Stimulated activated CD8-positive, alpha-beta memory T cell treated with anti-CD3 and anti-CD28 coated beads, Interleukin-4, amount 100 ng/mL, for 48 hours (primary cell): ENCODE data around the gene MR1.
A peak's percentile ranks its signal among the peaks of the same experiment; 100 is the strongest.

Experiments
- DNase-seq: peaks from one replicate; pipeline ENCODE4 v3.0.0-alpha.2; 2020

The MR1 gene

DNA sequence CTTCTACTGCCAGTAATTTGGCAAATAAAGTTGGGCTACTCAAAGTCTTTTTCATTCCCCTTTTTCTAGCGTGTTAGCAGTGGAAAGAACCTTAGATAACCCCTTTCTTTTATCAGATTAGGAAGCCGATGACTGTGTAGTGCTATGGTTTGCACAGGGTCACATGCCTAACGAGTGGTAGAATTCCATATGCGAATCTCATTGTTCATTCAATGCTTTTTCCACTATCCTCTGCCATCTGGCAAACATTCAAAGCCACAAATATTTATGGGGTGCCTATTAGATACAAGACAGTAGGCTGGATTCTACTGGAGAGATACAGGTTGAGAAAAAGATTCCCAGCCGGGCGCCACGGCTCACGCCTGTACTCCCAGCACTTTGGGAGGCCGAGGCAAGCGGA, 39.9 kb downstream of the MR1 start:
- DNase-seq: no peak

DNA sequence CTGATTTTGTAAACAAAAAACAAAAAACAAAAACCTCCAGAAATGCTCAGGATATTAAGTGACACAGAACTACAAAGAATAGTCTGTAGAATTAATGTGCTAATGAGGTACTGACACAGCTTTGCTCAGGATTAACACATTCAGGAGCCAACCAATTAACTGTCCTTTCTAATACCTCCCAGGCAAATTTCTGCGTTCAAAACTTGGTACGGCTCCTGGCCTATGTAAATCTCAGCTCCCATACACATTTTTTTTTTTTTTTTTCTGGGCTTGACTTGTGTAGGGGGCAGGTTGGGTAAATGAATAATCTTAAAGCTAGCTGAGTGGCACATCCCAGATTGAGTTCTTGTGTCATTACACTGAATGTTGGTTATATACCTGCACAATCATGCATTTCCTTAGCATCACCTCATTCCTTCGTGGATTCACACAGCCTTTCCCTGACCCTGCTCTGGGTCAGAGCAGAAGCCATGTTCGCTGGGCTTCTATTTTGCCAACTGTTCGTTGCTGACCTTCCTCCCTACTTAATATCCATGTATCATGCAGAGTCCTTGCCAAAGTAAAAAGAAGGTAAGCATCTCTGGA, 42.1 kb downstream of the MR1 start:
- no peak for DNase-seq

DNA sequence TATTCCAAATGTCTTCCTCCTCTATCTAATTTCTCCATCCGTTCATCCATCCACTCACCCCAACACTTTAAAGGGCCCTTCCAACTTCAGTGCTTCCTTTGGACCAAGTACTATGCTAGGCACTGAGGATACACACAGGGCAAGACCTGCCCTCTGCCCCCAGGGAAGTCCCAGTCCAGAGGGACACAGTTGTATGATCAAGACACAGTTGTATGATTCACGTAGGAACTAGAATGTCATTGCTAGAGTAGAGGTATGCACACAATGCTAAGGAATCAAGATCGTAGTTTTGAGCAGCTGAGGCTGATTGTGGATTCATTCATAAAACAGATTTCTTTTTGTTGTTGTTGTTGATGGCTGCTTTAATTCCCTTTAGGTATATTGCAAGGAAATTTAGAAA, 43.1 kb downstream of the MR1 start:
- DNase-seq: no peak

DNA sequence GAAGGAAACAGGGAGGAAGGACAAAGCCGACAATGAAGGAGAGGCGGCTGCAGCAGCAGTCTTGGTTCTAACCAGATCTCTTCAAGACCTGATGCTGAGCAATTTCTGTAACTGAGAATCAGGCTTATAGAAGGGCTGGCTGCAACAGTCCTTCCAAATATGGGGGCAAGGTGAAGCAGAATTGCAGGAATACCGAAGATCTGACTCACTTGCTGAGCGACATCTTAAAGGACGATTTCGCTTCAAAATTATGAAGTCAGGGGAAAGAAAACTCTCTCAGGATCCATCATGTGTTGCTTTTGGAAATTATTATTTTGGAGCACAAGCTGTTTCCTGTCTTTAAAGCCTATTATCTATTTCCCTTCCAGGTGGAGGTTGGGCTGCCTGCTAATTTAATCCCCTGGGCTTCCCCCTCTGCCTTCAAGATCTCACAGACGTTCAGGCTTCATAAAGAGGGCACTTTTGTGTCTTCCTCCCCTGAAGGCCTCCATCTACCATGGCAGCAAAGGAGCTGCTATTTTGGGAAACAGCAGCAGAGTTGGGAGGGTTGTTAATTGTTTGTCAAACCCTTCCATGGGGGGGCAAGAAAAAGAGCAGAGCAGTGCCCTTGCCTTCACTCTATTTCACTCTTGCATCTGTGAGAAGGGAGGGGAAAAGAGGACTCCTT, 43.9 kb downstream of the MR1 start:
- DNase-seq: no peak

DNA sequence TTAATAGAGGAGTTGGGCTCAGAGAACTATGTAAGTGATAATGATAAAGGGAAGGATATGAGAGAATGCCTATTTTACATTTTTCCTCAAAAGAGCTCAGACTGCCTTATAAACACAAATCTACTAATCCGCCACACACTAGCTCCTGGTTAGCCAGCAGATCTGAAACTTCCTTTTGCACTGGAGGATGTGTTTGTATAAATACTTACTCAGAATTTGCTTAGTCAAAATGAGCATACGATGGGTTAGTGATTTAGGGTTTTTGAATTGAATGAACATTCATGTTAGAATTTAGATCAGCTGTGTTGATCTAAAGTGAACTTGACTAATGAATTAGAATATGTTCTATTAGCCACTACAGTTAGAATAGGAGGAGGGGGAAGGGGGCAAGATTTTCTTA, 45.6 kb downstream of the MR1 start:
- no peak for DNase-seq

DNA sequence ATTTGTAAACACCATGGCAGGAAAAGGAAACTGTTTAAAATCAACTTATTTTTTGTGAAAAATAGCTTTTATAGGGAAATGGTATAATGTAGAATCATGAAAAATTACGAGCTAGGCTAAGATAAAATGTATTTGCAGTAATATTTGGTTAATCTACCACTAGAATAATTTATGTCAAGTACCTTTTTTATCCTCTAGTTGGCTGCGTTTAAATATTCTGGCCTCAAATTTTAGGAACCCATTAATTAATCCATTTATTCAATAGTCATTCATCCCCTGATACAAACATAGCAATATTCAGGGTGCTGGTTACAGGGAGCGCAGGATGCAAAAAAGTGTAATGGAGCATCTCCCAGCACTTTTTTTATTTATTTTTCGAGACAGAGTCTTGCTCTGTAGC, 46.1 kb downstream of the MR1 start:
- no peak for DNase-seq

DNA sequence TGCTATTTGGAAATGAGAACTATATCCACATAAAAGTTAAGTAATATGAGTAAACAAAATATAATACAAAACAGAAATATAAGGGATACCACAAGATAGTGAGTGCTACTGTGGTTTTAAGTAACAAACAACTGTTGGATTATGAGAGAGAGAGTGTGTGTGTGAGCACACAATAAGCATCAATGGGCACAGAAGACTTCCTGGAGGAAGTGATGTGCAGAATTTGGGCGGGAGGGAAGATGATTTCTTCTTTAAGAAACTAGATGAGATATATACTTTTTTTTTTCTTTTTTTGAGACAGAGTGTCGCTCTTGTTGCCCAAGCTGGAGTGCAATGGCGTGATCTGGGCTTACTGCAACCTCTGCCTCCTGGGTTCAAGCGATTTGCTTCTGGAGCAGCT, 46.8 kb downstream of the MR1 start:
- DNase-seq: no peak

DNA sequence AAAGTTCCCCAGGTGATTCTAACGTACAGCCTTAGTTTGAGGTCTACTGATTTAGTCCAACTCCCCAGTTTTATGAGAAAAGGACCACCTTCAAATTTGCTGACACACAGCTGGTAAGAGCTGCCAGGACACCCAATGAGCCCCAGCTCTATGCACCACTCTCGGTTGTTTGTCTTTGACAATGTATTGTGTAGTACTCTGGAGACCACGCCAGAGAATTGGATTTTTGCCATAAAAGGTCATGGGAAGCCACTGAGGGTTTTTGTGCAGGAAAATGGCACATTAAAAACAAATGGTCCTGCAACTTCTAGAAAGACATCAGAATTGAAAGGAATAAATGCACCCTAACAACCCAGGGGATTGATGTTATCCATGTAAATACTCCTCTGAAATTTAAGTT, 47.6 kb downstream of the MR1 start:
- no peak for DNase-seq

DNA sequence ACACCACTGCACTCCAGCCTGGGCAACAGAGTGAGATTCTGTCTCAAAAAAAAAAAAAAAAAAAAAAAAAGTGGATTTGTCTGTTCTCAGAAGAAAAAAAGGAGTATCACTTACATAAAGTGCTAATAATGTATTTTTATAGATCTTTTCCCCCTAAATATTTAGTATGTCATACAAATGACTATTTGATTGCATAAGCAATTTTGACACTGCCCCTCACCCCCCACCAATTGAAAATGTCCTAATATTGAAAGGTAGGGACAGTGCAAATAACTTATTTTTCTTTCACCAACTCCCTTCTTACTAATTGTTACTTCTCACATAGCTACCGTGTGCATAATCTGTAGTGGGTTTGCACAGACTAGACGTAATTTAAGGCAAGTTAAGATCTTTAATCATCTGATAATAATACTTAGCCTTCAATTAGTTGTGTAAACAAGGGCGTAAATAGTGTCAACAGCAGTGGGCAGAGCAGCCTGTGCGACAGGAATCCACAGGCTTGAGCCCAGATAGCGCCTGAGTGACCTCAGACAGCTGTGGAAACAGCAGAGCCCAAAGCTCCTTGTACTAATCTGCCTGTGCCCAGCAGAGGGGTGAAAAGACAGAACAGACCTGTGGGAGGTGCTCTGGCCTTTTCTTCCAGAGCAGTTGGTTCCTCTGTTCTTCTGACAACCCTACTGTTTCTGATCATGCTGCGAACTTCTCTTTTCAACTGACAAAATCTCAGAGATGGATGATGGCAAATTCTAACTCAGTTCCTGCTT, 50.2 kb downstream of the MR1 start:
- DNase-seq: peak; percentile 52

DNA sequence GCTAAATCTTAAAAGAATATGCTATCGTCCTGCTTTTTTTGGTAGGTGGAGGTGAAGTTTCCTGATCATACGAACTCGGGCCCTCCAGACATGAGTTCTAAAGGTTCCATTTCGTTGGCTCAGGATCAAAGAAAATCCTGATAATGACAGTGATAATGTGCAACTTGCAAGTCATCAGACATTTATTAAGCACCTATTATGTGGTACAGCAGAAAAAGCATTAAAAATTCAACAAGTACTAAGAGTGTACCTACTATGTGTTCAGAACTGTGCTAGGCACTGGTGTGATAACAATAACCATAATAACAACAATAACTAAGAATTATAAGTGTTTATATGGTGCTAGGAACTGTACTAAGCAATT, 50.8 kb downstream of the MR1 start:
- DNase-seq: no peak

DNA sequence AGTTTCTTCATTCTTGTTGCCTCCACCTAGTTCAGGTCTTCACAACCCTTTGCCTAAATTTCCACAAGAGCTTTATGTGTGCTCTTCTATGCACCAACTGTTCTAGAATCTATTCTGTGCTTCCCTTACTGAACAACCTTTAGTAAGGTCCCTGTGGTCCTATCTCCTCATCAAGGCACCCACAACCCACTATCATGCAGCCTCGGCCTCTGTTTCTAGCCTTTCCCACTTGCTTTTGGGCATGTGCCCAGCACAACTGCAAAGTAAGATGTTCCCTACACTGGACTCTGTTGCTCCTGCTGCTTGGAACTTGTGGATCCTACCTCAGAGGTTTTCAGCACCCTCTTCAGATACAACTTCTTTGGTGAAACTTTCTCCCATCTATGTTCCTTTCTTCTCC, 52.3 kb downstream of the MR1 start:
- no peak for DNase-seq

DNA sequence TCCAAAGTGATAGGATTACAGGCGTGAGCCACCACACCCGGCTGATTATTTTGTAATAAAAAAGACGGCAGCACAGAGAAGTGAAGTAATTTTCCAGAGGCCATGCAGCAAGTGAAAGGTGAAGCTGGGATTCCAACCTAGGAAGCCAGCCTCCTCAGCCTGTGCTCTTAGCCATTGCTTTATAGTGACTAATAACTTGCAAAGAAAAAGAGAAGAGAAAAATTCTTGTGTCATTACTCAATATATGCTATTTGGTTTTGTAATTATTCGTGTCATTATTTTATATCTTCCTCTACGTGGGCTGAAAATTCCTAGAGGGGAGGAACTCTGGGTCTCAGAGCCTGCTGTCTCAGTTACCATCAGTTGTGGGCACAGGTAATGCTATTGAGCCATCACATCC, 53.1 kb downstream of the MR1 start:
- no peak for DNase-seq

DNA sequence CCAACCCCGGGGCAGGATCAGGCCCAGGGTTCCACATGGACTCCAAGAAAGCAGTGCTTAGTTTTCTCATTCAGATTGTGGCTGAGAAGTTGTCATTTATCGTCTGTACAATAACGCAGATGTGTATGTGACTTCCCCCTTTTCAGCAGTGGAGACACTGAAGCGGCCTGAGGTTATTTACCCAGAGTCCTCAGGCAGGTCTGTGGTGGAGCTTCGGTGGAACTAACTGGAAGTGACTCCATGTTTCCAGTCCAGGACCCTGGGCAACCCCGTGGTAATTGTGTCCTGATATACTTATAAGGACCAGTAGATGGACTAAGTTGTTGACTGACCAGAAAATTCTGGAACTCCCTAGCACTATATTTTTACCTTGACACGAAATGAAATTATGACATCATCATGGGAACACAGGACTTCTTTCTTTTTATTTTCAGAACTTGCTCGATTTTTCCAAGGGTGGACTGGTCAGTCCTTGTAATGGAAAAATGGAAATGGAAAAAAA, 53.7 kb downstream of the MR1 start:
- DNase-seq: peak; percentile 46

DNA sequence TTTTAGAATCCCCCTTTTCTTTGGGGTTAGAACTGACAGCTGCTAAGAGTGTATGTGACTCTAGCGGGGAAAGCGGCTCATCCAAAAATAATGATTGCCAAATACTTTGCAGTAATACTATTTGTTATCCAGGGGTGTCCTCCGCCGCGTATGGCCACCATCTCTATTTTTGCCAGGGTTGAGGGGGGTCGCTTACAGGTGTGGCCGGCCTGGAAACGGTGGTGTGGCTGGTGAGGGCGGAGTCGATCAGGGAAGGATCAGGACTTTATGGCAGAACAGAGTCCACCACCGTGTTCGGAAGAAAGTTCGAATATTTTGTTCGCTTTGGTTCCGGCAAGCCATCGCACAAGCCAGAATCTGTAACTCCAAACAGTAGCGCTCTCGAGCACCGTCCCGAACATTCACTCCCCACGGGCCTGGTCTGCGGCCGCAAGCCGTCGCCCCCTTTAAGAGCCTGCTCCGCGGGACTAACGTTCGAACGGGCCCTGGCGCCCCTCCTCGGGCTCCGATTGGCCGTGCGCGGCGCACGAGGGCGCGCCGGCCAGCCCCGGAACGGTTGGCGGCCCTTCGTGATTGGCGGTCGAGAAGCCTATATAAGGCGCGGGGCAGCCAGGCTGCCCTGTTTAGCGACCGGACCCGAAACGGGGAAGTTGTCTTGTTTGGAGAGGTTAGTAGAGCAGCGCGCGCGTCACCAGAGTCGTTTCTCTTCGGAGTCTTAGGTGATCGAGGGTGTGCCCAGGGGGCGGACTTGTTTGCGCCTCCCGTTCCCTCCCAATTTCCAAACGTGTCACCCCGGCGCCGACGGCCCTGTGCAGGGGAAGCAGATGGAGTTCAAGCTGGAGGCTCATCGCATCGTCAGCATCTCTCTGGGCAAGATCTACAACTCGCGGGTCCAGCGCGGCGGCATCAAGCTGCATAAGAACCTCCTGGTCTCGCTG, 54.6 kb downstream of the MR1 start, which contains the start of gene IER5:
IER5 (plus strand) TSS at position 622 of the 938 bp plus-strand sequence; CDS start at position 825, 203 bp downstream.
- DNase-seq: peak; percentile 97

DNA sequence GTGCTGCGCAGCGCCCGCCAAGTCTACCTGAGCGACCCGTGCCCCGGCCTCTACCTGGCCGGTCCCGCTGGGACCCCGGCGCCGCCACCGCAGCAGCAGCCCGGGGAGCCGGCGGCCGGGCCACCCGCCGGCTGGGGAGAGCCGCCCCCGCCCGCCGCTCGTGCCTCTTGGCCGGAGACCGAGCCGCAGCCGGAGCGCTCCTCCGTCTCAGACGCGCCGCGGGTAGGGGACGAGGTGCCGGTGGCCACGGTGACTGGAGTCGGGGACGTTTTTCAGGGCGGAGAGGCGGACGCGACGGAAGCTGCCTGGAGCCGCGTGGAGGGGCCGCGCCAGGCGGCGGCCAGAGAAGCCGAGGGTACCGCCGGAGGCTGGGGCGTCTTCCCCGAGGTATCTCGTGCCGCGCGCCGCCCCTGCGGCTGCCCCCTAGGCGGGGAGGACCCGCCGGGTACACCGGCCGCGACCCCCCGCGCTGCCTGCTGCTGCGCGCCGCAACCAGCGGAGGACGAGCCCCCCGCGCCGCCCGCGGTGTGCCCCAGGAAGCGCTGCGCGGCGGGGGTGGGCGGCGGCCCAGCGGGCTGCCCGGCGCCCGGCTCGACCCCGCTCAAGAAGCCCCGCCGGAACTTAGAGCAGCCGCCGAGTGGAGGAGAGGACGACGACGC, 55.4 kb downstream of the MR1 start:
- DNase-seq: peak; percentile 47

DNA sequence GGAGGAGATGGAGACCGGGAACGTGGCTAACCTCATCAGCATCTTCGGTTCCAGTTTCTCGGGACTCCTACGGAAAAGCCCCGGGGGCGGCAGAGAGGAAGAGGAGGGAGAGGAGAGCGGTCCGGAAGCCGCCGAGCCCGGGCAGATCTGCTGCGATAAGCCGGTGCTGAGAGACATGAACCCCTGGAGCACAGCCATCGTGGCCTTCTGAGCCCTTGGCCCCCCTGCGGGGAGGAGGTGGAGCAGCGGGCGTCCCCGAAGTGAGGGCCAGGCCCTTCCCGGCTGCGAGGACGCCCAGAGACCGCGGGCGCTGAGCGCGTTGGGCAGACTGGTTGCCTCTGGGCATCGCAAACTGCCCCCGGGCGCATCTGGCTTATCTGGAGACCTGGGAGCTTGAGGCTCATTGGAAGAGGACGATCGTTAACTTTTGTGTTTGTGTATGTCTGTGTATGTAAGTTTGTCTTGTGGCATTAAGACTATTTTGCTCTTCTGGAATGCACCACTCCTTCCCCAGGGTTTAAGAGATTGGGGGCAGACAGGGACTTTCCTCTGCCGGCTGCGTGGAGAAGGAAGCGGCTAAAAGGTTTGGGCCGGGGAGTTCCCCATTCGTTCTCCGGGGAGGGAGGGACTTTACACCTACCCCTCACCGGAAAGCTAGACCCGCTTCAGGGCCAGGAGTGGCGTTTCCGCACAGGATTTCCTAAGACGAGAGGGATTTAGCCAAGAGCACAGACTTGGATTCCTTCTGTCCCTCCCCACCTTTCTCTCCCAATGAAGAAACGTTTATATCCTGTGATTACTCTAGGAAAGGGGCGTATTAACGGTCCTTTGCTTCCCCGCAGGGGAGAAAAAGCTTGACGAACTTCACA, 56.1 kb downstream of the MR1 start:
- DNase-seq: peak; percentile 82

DNA sequence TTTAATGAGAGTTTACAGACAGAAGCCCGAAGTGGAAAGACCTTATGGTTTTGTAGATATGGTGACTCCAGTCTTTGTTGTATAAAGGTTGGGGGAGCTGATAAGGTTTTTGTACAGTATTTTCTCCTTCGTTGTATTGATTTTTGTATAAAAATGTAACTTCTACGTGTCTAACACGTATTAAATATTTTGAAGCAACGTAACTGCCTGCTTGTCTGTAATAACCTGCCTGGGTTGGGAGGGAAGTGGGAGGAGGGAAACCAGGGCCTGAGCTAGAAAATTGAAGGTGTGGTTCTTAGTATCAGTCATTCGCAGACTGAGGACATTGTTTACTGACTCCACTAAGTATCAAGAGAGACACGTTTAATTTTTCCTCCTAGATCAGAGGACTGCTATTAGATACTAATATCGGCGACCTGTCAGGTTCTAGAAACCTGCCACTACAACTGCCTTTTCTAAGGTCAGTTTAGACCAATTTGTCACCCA, 56.9 kb downstream of the MR1 start:
- peak; percentile 53 for DNase-seq

DNA sequence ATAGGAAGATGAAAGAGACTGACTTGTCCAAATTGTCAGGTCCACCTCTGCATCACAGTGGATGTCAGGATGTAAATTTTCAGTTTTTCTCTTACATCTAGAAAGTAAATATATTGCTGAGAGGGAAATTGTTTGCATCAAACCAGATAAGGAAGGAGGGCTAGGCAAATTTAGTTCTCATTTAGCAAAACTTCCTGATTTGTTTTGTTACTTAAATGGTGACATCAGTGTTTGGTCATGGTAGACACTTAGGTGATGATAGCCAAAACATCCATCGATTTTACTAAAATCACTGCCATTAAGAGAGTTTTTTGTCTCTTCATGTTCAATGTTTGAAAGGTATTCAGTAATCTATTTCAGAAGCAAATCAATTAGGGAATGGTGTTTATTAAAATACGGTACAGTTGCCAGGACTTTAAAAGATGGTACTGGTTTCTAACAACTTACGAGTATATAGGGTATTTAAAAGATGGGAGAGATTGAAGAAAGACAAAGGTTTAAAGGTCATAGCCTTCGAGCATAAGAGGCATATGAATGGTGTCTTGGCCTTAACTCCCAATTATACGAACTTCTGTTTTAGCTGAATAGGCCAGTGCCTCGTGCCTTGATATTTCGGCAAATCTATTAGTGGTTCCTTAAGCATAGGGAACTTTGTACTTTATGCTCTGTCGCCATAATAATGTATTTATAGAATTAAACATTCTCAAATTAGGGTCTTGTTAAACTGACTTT, 57.7 kb downstream of the MR1 start:
- no peak for DNase-seq

DNA sequence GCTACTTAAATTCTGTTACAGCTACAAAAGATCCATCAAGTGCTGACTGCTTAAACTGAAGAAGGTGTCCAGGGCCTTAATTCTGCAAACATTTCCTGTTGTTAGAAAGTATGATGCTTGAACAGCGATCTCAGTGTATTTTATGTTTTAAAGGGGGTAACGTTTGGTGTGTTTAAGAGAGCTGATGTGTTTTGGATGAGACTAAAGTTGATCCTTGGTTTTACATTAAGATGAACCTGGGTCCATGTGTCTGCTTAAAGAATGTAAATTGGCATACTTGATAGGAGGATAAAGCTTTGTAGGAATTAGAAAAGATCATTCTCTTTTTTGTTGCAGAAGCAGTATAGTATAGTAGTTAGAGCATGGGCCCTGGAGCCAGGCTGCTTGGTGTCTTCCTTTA, 58.3 kb downstream of the MR1 start:
- DNase-seq: no peak

DNA sequence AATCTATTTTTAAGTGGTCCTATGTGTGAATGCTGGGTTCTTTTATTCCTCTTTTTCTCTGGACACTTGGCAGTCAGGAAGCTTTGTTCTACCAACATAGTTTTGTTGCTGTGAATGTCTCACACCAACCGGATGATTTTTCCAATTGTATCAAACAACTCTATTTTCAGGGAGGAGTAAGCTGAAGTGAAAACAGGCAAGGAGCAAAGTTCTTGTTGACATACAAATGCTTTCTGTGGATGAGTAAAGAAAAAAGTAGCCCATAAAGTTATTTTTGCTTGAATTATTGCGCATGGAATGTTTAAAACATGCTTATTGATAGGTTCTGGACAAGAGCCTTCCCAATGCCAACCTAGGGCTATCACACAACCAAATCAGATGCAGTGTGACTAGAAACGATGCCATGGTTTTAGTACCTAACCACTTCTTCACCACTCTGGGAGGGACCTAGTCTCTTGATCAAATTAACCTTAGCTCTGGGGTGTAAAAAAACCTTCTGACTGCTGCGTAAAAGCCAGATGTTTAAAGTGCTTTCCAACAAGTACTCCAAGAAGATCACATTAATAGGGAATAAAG, 59.2 kb downstream of the MR1 start:
- DNase-seq: no peak
